Neural progenitor cell (in vitro differentiated cells): ENCODE results near the gene SPRED1. TPM values are rescaled to one million over a fixed set of nuclear protein-coding genes. Genes with fewer than 3 reads are reported as not detected.
A peak's percentile ranks its signal among the peaks of the same experiment; 100 is the strongest.

ENCODE experiments used
- DNase-seq: peaks from one replicate; pipeline ENCODE4 v3.0.0-alpha.2; 2016; ENCODE audit warnings: low spot score
- H2AFZ ChIP-seq: fragments of 200-600 bp; sonication (generic); replicated peaks from 2 replicates; pipeline ENCODE4 v1.6.1; 2016; ENCODE audit warnings: antibody characterized with exemption
- H3F3A ChIP-seq: fragments of 200-600 bp; sonication (generic); 2 replicates; pipeline ENCODE4 v1.6.1; 2016; ENCODE audit warnings: antibody characterized with exemption, low read depth
- H3K27ac ChIP-seq: fragments of 200-600 bp; sonication (generic); 2 replicates; pipeline ENCODE4 v1.5.1; 2016; ENCODE audit warnings: mild to moderate bottlenecking
- H3K27me3 ChIP-seq: fragments of 200-600 bp; sonication (generic); 2 replicates; pipeline ENCODE4 v1.6.1; 2016; ENCODE audit warnings: mild to moderate bottlenecking, moderate library complexity
- H3K36me3 ChIP-seq: fragments of 200-600 bp; sonication (generic); 2 replicates; pipeline ENCODE4 v1.5.1; 2016
- H3K4me1 ChIP-seq: fragments of 200-600 bp; sonication (generic); 2 replicates; pipeline ENCODE4 v1.6.1; 2016; ENCODE audit warnings: mixed run types
- H3K4me2 ChIP-seq: fragments of 200-600 bp; sonication (generic); 2 replicates; pipeline ENCODE4 v1.6.1; 2016
- H3K4me3 ChIP-seq: fragments of 200-600 bp; sonication (generic); 2 replicates; pipeline ENCODE4 v1.5.1; 2016
- H3K79me2 ChIP-seq: fragments of 200-600 bp; sonication (generic); 2 replicates; pipeline ENCODE4 v1.6.1; 2016; ENCODE audit warnings: low read depth
- H3K9ac ChIP-seq: fragments of 200-600 bp; sonication (generic); 2 replicates; pipeline ENCODE4 v1.6.1; 2016
- H3K9me3 ChIP-seq: fragments of 200-600 bp; sonication (generic); 2 replicates; pipeline ENCODE4 v1.5.1; 2016; ENCODE audit warnings: low read depth
- H4K20me1 ChIP-seq: fragments of 200-600 bp; sonication (generic); 2 replicates; pipeline ENCODE4 v1.6.1; 2016; ENCODE audit warnings: low read depth
- H3K27ac Mint-ChIP-seq: 3 replicates; pipeline ENCODE4 v1.8.0; 2021; ENCODE audit warnings: mixed read lengths
- H3K27me3 Mint-ChIP-seq: 2 replicates; pipeline ENCODE4 v1.8.0; 2022; ENCODE audit warnings: low read depth, mild to moderate bottlenecking, inconsistent platforms, moderate library complexity, mixed read lengths; ENCODE audit not compliant: insufficient read depth
- H3K36me3 Mint-ChIP-seq: 3 replicates; pipeline ENCODE4 v1.8.0; 2021; ENCODE audit warnings: mixed read lengths
- H3K4me1 Mint-ChIP-seq: 3 replicates; pipeline ENCODE4 v1.8.0; 2021; ENCODE audit warnings: mixed read lengths
- H3K4me3 Mint-ChIP-seq: 3 replicates; pipeline ENCODE4 v1.8.0; 2021; ENCODE audit warnings: mild to moderate bottlenecking, moderate library complexity, mixed read lengths
- H3K9me3 Mint-ChIP-seq: 3 replicates; pipeline ENCODE4 v1.8.0; 2020; ENCODE audit warnings: mixed read lengths
- EZH2 ChIP-seq: fragments of 200-600 bp; sonication (generic); IDR thresholded peaks from 2 replicates; pipeline ENCODE4 v1.6.1; 2017; ENCODE audit warnings: antibody characterized with exemption, mild to moderate bottlenecking, moderate library complexity
- EZH2phosphoT487 ChIP-seq: fragments of 200-600 bp; sonication (generic); IDR thresholded peaks from 2 replicates; pipeline ENCODE4 v1.6.1; 2017; ENCODE audit warnings: antibody characterized with exemption
- total RNA-seq: library from RNA; depleted of rRNA; stranded (reverse); fragments of >200 nt; gene quantifications from 2 replicates; pipeline ENCODE4 v1.2.3, GENCODE V29; 2015; ENCODE audit warnings: low replicate concordance
- TF ChIP-seq, protein P1 (sequence below): fragments of 200-600 bp; sonication (generic); IDR thresholded peaks from 2 replicates; pipeline ENCODE4 v1.5.1; 2017; ENCODE audit warnings: antibody characterized with exemption, mild to moderate bottlenecking

The SPRED1 gene
- total RNA-seq, 1 donor from 2014 or later = 49.3 TPM

DNA sequence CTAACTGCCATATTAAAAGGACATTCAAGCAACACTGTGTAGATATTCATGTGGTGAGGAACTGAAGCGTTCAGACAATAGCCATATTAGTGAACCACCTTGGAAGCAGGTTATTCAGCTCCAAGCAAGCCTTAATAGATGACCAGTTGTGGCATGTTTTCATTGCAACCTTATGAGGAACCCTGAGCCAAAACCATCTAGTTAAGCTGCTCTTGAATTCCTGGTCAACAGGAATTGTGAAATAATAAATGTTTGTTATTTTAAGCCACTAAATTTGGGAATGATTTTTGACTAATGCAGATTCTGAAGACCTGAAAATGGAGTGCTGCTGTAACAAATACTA is 73.0 kb downstream of the SPRED1 start:
- no peaks in the 10 kb centered on the region for H3K9me3 Mint-ChIP-seq
- Histone ChIP-seq H3K27me3 (no peaks in the 10 kb centered on the region), H3K79me2 (peaks cover 12% of the 10 kb centered on the region), H3K4me2 (no peak overlapping the region), H3K9ac (no peak overlapping the region), H3K4me3 (no peak overlapping the region), H3K4me1 (no peaks in the 10 kb centered on the region), H3K9me3 (no peaks in the 10 kb centered on the region), H3K36me3 (peaks cover 17% of the 10 kb centered on the region), H3F3A (no peaks in the 10 kb centered on the region), H2AFZ (no peak overlapping the region), H3K27ac (no peak overlapping the region), H4K20me1 (peaks cover 18% of the 10 kb centered on the region)
- DNase-seq = no peak
- no peaks in the 10 kb centered on the region for H3K27me3 Mint-ChIP-seq
- H3K4me1 Mint-ChIP-seq = no peaks in the 10 kb centered on the region
- H3K4me3 Mint-ChIP-seq = no peak overlapping the region
- peaks cover 43% of the 10 kb centered on the region for H3K36me3 Mint-ChIP-seq
- H3K27ac Mint-ChIP-seq = no peak overlapping the region
- no peak for TF ChIP-seq EZH2
- TF ChIP-seq EZH2phosphoT487 = no peak
- TF ChIP-seq, protein P1, sequence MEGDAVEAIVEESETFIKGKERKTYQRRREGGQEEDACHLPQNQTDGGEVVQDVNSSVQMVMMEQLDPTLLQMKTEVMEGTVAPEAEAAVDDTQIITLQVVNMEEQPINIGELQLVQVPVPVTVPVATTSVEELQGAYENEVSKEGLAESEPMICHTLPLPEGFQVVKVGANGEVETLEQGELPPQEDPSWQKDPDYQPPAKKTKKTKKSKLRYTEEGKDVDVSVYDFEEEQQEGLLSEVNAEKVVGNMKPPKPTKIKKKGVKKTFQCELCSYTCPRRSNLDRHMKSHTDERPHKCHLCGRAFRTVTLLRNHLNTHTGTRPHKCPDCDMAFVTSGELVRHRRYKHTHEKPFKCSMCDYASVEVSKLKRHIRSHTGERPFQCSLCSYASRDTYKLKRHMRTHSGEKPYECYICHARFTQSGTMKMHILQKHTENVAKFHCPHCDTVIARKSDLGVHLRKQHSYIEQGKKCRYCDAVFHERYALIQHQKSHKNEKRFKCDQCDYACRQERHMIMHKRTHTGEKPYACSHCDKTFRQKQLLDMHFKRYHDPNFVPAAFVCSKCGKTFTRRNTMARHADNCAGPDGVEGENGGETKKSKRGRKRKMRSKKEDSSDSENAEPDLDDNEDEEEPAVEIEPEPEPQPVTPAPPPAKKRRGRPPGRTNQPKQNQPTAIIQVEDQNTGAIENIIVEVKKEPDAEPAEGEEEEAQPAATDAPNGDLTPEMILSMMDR = no peak

DNA sequence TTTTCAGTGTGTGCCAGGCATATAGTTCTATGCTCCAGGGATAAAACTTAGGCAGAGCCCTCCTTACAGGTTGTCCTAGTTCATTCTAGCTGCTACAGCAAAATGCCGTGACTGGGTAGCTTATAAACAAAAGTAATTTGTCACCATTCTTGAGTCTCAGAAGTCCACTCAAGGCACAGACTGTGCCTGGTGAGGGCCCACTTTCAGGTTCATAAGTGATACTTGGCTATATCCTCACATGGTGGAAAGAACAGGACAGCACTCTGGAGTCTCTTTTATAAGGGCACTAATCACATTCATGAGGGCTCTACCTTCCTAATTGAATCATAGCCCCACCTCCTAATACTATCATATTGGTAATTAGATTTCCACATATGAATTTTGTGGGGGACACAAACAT is 80.1 kb downstream of the SPRED1 start:
- H3K9ac ChIP-seq = no peak overlapping the region
- TF ChIP-seq EZH2 (no peak), EZH2phosphoT487 (no peak)
- TF ChIP-seq, protein P1 = no peak
- H3K4me3 ChIP-seq = no peak overlapping the region
- peaks cover 10% of the 10 kb centered on the region for H3K4me1 ChIP-seq
- H3K27me3 Mint-ChIP-seq = no peaks in the 10 kb centered on the region
- peaks cover 3% of the 10 kb centered on the region for H3K79me2 ChIP-seq
- H3K36me3 ChIP-seq = peaks cover 3% of the 10 kb centered on the region
- no peak overlapping the region for H3K27ac ChIP-seq
- no peak for DNase-seq
- H3K4me1 Mint-ChIP-seq = no peaks in the 10 kb centered on the region
- H3F3A ChIP-seq = peaks cover 4% of the 10 kb centered on the region
- H3K9me3 ChIP-seq = no peaks in the 10 kb centered on the region
- no peak overlapping the region for H3K4me2 ChIP-seq
- H3K4me3 Mint-ChIP-seq = no peak overlapping the region
- no peaks in the 10 kb centered on the region for H3K27me3 ChIP-seq
- H3K27ac Mint-ChIP-seq = no peak overlapping the region
- H4K20me1 ChIP-seq = peaks cover 12% of the 10 kb centered on the region
- H3K9me3 Mint-ChIP-seq = no peaks in the 10 kb centered on the region
- H3K36me3 Mint-ChIP-seq = peaks cover 17% of the 10 kb centered on the region
- H2AFZ ChIP-seq = no peak overlapping the region

- Mint-ChIP-seq H3K4me1 (no peaks in the 10 kb centered on the region), H3K27ac (no peak overlapping the region), H3K27me3 (no peaks in the 10 kb centered on the region), H3K4me3 (no peak overlapping the region), H3K36me3 (peaks cover 18% of the 10 kb centered on the region), H3K9me3 (no peaks in the 10 kb centered on the region)
- H3K79me2 ChIP-seq = no peaks in the 10 kb centered on the region
- H3K27ac ChIP-seq = peak overlapping the region; percentile 5
- no peaks in the 10 kb centered on the region for H3K27me3 ChIP-seq
- H3K4me3 ChIP-seq = no peak overlapping the region
- peak; percentile 74 for DNase-seq
- peak overlapping the region; percentile 62 for H3K4me2 ChIP-seq
- H3K9ac ChIP-seq = no peak overlapping the region
- TF ChIP-seq EZH2phosphoT487 (no peak), EZH2 (no peak)
- TF ChIP-seq, protein P1 = no peak
- H3F3A ChIP-seq = peaks cover 4% of the 10 kb centered on the region
- peaks cover 9% of the 10 kb centered on the region for H4K20me1 ChIP-seq
- H3K36me3 ChIP-seq = peaks cover 6% of the 10 kb centered on the region
- peaks cover 10% of the 10 kb centered on the region for H3K4me1 ChIP-seq
- no peaks in the 10 kb centered on the region for H3K9me3 ChIP-seq
- no peak overlapping the region for H2AFZ ChIP-seq
These were observed 82.5 kb downstream of the SPRED1 start for GRCh38 chr15:38335116-38335515.
